ENCODE results near the gene CAMSAP2. TPM values are rescaled to one million over a fixed set of nuclear protein-coding genes. Genes with fewer than 3 reads are reported as not detected.

CAMSAP2 gene
- total and polyA plus RNA-seq, 2 of the 8 experiments (the other 6 are each of a cell fraction or from before 2014, with no cell fraction given), result 4.2 to 27.6 TPM

- TF ChIP-seq CHD7 (IDR thresholded peaks at IDR 0.05; ENCODE audit: insufficient replicate concordance, low read length) (no peak), NRF1 (IDR thresholded peaks at IDR 0.05; ENCODE audit: low read depth, low read length) (no peak), HDAC6 (IDR thresholded peaks at IDR 0.05; ENCODE audit: low read depth, low read length) (no peak), SP1 (IDR thresholded peaks at IDR 0.05; ENCODE audit: low read depth, low read length) (no peak), TAF1 (IDR thresholded peaks at IDR 0.05; ENCODE audit: low read depth, low read length) (no peak), E2F6 (IDR thresholded peaks at IDR 0.05) (no peak), EP300 (IDR thresholded peaks at IDR 0.05; ENCODE audit: borderline replicate concordance in 1 of 2, low read depth in 2 of 2, low read length in 2 of 2) (no peak), KDM4A (IDR thresholded peaks at IDR 0.05; ENCODE audit: low read depth, low read length, severe bottlenecking) (no peak)
These were observed 63.3 kb downstream of the CAMSAP2 start (continued) for GRCh38 chr1:200802042-200802441.
